Measurements from ENCODE around the gene PDGFB.

DNA sequence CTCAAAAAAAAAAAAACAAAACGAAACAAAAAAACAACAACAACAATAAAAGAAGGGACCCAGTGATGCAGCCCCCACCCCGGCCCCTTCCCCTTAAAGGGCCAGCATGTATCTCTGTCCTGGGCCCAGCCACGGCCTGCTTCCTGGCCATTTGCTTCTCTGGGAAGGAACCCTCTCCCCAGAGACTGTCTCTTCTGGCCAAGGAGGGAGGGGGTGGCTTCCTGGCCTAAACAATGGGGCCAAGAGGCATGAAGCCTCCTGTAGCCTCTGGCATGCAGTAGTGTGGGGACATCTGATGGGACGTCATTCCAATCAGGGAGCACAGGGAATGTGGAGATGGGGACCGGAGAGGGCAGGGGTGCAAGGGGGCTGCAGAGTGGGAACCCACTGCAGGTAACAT is 25.5 kb upstream of the PDGFB start:
- TF ChIP-seq, protein P1, sequence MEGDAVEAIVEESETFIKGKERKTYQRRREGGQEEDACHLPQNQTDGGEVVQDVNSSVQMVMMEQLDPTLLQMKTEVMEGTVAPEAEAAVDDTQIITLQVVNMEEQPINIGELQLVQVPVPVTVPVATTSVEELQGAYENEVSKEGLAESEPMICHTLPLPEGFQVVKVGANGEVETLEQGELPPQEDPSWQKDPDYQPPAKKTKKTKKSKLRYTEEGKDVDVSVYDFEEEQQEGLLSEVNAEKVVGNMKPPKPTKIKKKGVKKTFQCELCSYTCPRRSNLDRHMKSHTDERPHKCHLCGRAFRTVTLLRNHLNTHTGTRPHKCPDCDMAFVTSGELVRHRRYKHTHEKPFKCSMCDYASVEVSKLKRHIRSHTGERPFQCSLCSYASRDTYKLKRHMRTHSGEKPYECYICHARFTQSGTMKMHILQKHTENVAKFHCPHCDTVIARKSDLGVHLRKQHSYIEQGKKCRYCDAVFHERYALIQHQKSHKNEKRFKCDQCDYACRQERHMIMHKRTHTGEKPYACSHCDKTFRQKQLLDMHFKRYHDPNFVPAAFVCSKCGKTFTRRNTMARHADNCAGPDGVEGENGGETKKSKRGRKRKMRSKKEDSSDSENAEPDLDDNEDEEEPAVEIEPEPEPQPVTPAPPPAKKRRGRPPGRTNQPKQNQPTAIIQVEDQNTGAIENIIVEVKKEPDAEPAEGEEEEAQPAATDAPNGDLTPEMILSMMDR (IDR thresholded peaks at IDR 0.05; ENCODE audit: insufficient read depth, low read depth, low read length): no peak
- no peak for TF ChIP-seq EZH2 (IDR thresholded peaks at IDR 0.05; ENCODE audit: insufficient read depth, low read length)
